ENCODE results near the gene NIM1K.
A peak's percentile ranks its signal among the peaks of the same experiment; 100 is the strongest.

NIM1K gene

GRCh38 chr5:43191740-43192557 lies at the start of gene NIM1K:
NIM1K (plus strand) TSS chr5:43192225; CDS start chr5:43245776, 53,551 bp downstream.
- TF ChIP-seq CTCF (IDR thresholded peaks at IDR 0.05; ENCODE audit: low read depth, low read length, missing control alignments): no peak
- H3K4me3 ChIP-seq (ENCODE audit: low read depth, low read length): peak within 1 kb of the TSS; percentile 62
- no peak for DNase-seq (ENCODE audit: low read depth)

DNA sequence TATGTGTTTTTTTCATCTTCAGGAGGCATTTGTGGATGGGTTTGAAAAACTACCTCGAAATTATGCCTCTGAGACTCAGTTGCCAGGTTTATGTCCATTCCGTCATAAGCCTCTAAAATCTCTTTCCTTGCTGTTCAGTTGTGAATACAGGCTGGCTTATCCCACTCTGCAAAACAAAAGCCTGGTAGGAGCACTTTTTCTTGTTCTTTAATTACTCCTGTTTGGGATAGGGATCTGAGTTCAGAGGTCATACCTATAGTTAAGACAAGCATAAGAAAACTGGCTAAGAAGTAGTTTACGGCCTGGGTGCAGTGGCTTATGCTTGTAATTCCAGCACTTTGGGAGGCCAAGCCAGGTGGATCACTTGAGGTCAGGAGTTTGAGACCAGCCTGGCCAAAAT lies 47.0 kb upstream of the NIM1K start:
- no peak for DNase-seq (ENCODE audit: low read depth)
- no peak for TF ChIP-seq CTCF (IDR thresholded peaks at IDR 0.05; ENCODE audit: low read depth, low read length, missing control alignments)
- no peak overlapping the region for H3K4me3 ChIP-seq (ENCODE audit: low read depth, low read length)

DNA sequence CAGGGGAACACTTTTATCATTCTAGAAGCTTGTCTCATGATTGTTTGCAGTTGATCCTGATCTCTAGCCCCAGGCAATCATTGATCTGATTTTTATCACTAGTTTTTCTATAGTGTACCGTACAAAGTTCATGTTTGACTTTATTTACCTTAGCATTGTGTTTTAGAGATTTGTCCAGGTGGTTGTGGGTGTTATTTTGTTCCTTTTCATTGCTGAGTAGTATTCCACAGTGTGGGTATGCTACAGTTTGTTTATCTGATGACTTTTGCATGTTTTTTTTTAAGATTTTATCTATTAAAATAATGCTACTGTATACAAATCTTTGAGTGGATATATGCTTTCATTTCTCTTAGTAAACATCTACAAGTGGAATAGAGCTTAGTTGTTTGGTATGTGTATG lies 45.1 kb upstream of the NIM1K start:
- H3K4me3 ChIP-seq (ENCODE audit: low read depth, low read length): no peak overlapping the region
- no peak for TF ChIP-seq CTCF (IDR thresholded peaks at IDR 0.05; ENCODE audit: low read depth, low read length, missing control alignments)
- DNase-seq (ENCODE audit: low read depth): no peak

DNA sequence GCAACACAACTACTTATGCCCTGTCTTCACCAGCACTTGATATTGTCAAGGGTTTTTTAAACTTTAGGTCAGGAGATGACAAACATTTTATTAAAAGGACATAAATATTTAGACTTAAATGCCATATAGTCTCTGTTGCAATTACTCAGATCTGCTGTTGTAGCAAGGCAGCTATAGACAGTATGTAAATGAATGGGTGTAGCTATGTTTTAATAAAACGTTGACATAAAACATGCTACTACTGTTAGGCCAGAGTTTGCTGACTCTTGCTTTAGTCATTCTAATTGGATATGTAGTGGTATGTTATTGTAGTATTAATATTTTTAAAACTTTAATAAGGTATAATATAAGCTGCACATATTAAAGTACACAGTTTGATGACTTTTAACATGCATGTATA lies 43.6 kb upstream of the NIM1K start:
- TF ChIP-seq CTCF (IDR thresholded peaks at IDR 0.05; ENCODE audit: low read depth, low read length, missing control alignments): no peak
- no peak overlapping the region for H3K4me3 ChIP-seq (ENCODE audit: low read depth, low read length)
- DNase-seq (ENCODE audit: low read depth): no peak

DNA sequence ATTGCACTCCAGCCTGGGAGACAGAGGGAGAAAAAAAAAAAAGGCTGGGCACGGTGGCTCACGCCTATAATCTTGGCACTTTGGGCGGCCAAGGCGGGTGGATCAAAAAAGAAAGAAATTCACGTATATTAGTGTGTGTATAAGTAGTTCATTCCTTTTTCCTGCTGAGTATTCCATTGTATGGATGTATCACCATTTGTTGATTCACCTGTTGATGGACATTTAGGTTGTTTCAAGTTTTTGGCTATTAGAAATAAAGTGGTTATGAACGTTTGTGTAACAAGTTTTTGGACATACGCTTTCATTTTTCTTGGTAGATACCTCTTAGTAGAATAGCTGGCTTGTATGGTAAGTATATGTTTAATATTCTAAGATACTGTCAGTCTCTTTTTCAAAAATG lies 42.8 kb upstream of the NIM1K start:
- no peak for DNase-seq (ENCODE audit: low read depth)
- TF ChIP-seq CTCF (IDR thresholded peaks at IDR 0.05; ENCODE audit: low read depth, low read length, missing control alignments): no peak
- H3K4me3 ChIP-seq (ENCODE audit: low read depth, low read length): no peak overlapping the region

- no peak overlapping the region for H3K4me3 ChIP-seq (ENCODE audit: low read depth, low read length)
- no peak for TF ChIP-seq CTCF (IDR thresholded peaks at IDR 0.05; ENCODE audit: low read depth, low read length, missing control alignments)
- DNase-seq (ENCODE audit: low read depth): no peak
Observed at GRCh38 chr5:43150075-43150474, 42.0 kb upstream of the NIM1K start.

GRCh38 chr5:43150748-43151147 lies 41.3 kb upstream of the NIM1K start:
- no peak for TF ChIP-seq CTCF (IDR thresholded peaks at IDR 0.05; ENCODE audit: low read depth, low read length, missing control alignments)
- H3K4me3 ChIP-seq (ENCODE audit: low read depth, low read length): no peak overlapping the region
- no peak for DNase-seq (ENCODE audit: low read depth)
